GM12801 (cell line): ENCODE measurements around the gene WDR86.

ENCODE experiments used
- CTCF ChIP-seq: IDR thresholded peaks from one replicate; pipeline ENCODE4 v1.5.1; 2011; ENCODE audit warnings: control low read depth; ENCODE audit not compliant: insufficient read length; ENCODE audit errors: extremely low read depth

WDR86 gene

GRCh38 chr7:151393031-151393977 lies 16.5 kb downstream of the WDR86 start:
- no peak for TF ChIP-seq CTCF

- TF ChIP-seq CTCF: no peak
These were observed 17.4 kb downstream of the WDR86 start for GRCh38 chr7:151392426-151392825.

GRCh38 chr7:151392002-151392401 lies 17.8 kb downstream of the WDR86 start:
- TF ChIP-seq CTCF: no peak

GRCh38 chr7:151391358-151391730 lies 18.5 kb downstream of the WDR86 start:
- TF ChIP-seq CTCF: no peak

- no peak for TF ChIP-seq CTCF
These were observed 19.1 kb downstream of the WDR86 start for GRCh38 chr7:151390598-151391357.

- TF ChIP-seq CTCF: no peak
These were observed 19.9 kb downstream of the WDR86 start for GRCh38 chr7:151389768-151390597.

GRCh38 chr7:151389096-151389767 lies 20.6 kb downstream of the WDR86 start:
- TF ChIP-seq CTCF: no peak
